Prostate gland (tissue), 2 donors: Measurements from ENCODE around the gene LMOD2.

Experiments used
- CTCF ChIP-seq, 4 experiments: fragments of 200-600 bp in 2 of 4; fragments of 450-650 bp in 2 of 4; sonication (generic) in 2 of 4; IDR thresholded peaks; 1 replicate in 3 of 4; 2 replicates in 1 of 4; pipeline ENCODE4 v1.5.1; 2016 to 2019; ENCODE audit warnings: antibody characterized with exemption in 4 of 4, mild to moderate bottlenecking in 2 of 4, moderate library complexity in 2 of 4
- POLR2AphosphoS5 ChIP-seq: sonication (generic); formaldehyde crosslinking; IDR thresholded peaks from one replicate; pipeline ENCODE4 v1.6.1; 2017; ENCODE audit warnings: antibody characterized with exemption

- no peak for TF ChIP-seq POLR2AphosphoS5
- no peak for TF ChIP-seq CTCF (IDR thresholded peaks at IDR 0.05)
Observed at GRCh38 chr7:123629281-123629680, 26.4 kb upstream of the LMOD2 start.
